NT2/D1 (cell line): ENCODE measurements around the gene ETS1.

Experiments
- YY1 ChIP-seq: IDR thresholded peaks from 2 replicates; pipeline ENCODE4 v1.6.1; 2011; ENCODE audit not compliant: insufficient read length, insufficient read depth
- ZNF274 ChIP-seq: IDR thresholded peaks from 2 replicates; pipeline ENCODE4 v1.6.1; 2011; ENCODE audit warnings: mild to moderate bottlenecking, low read depth, low read length

DNA sequence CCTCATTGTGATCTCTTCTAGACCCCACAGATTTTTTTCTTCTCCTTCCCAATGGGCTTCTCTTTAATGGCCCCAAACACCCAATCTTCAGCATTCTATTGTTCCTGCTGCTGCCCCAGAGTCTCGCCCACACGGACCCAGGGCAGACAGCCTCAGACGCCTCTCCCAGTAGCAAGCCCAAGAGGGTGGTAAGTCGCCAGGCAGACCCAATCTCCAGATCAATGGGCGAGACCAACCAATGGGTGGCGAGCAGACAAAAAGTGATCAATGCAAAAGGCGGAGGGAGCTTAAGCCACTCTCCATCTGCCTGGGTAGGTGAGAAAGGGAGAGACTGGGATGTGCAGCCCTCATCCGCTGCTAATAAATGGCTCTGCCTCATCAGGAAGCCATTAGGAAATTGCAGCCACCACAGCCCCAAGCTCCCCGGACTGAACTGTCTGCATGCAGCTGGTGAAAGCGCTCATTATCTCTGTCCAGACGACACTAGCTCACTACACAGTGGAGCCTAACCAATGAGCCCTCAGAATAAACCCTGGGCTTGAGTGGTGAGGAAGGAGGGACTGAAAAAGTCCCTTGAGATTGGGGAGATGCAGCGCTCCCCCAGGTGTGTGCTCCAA lies 81.8 kb downstream of the ETS1 start:
- TF ChIP-seq YY1 (no peak), ZNF274 (no peak)
